Mesendoderm (in vitro differentiated cells): Measurements from ENCODE around the gene NR2F6.
"Not testable (repeated sequence)": the region's sequence is repeated elsewhere in the genome, so short reads cannot be mapped to it uniquely, and the experiment has no call there.

Experiments used
- DNase-seq: peaks from one replicate; pipeline ENCODE4 v3.0.0; 2013
- H2AK5ac ChIP-seq: 2 replicates; pipeline ENCODE4 v1.6.1; 2013; ENCODE audit warnings: low read length, inconsistent platforms
- H2BK120ac ChIP-seq: 2 replicates; pipeline ENCODE4 v1.6.1; 2013; ENCODE audit warnings: low read depth, mild to moderate bottlenecking, low read length, moderate library complexity, mixed read lengths
- H2BK15ac ChIP-seq: replicated peaks from 2 replicates; pipeline ENCODE4 v1.6.1; 2013; ENCODE audit warnings: low read depth, mild to moderate bottlenecking, moderate library complexity
- H2BK5ac ChIP-seq: 2 replicates; pipeline ENCODE4 v1.6.1; 2013; ENCODE audit warnings: low read length, inconsistent platforms
- H3K18ac ChIP-seq: 2 replicates; pipeline ENCODE4 v1.6.1; 2013; ENCODE audit warnings: mild to moderate bottlenecking, low read length, mixed read lengths
- H3K23ac ChIP-seq: one replicate; pipeline ENCODE4 v1.6.1; 2013; ENCODE audit warnings: low read length
- H3K27ac ChIP-seq: 2 replicates; pipeline ENCODE4 v1.5.1; 2013; ENCODE audit warnings: low read depth, mild to moderate bottlenecking, inconsistent platforms, low read length, moderate library complexity
- H3K27me3 ChIP-seq: 2 replicates; pipeline ENCODE4 v1.6.1; 2013; ENCODE audit warnings: low read length, control low read depth, mild to moderate bottlenecking, inconsistent platforms; ENCODE audit not compliant: insufficient read depth, poor library complexity
- H3K36me3 ChIP-seq: 2 replicates; pipeline ENCODE4 v1.6.1; 2013; ENCODE audit warnings: low read length, inconsistent platforms; ENCODE audit not compliant: control insufficient read depth, insufficient read depth
- H3K4ac ChIP-seq: one replicate; pipeline ENCODE4 v1.6.1; 2013; ENCODE audit warnings: low read depth, mild to moderate bottlenecking, low read length, moderate library complexity
- H3K4me1 ChIP-seq: 2 replicates; pipeline ENCODE4 v1.6.1; 2013; ENCODE audit warnings: low read depth, low read length, inconsistent platforms; ENCODE audit not compliant: control insufficient read depth
- H3K4me2 ChIP-seq: 2 replicates; pipeline ENCODE4 v1.6.1; 2013; ENCODE audit warnings: low read length
- H3K4me3 ChIP-seq: 2 replicates; pipeline ENCODE4 v1.5.1; 2013; ENCODE audit warnings: mild to moderate bottlenecking, low read length
- H3K56ac ChIP-seq: one replicate; pipeline ENCODE4 v1.6.1; 2013; ENCODE audit warnings: low read length
- H3K79me1 ChIP-seq: 2 replicates; pipeline ENCODE4 v1.6.1; 2013; ENCODE audit warnings: low read length, inconsistent platforms
- H3K79me2 ChIP-seq: 2 replicates; pipeline ENCODE4 v1.6.1; 2013; ENCODE audit warnings: mild to moderate bottlenecking, low read length; ENCODE audit not compliant: control insufficient read depth, insufficient read depth
- H3K9ac ChIP-seq: 2 replicates; pipeline ENCODE4 v1.6.1; 2013; ENCODE audit warnings: low read length, inconsistent platforms
- H4K5ac ChIP-seq: one replicate; pipeline ENCODE4 v1.6.1; 2013; ENCODE audit warnings: low read length
- H4K8ac ChIP-seq: one replicate; pipeline ENCODE4 v1.6.1; 2013; ENCODE audit warnings: low read depth, mild to moderate bottlenecking, control low read depth, low read length, moderate library complexity
- WGBS: extraction: QIAGEN DNeasy Blood & Tissue Kit; methylation state at CpG from one replicate; pipeline ENCODE4 v1.1.7; 2013; ENCODE audit warnings: low lambda C conversion rate, missing lambda C conversion rate; ENCODE audit not compliant: insufficient coverage; ENCODE audit errors: extremely low coverage; 5-methylcytosine and 5-hydroxymethylcytosine counted together

Gene NR2F6

DNA sequence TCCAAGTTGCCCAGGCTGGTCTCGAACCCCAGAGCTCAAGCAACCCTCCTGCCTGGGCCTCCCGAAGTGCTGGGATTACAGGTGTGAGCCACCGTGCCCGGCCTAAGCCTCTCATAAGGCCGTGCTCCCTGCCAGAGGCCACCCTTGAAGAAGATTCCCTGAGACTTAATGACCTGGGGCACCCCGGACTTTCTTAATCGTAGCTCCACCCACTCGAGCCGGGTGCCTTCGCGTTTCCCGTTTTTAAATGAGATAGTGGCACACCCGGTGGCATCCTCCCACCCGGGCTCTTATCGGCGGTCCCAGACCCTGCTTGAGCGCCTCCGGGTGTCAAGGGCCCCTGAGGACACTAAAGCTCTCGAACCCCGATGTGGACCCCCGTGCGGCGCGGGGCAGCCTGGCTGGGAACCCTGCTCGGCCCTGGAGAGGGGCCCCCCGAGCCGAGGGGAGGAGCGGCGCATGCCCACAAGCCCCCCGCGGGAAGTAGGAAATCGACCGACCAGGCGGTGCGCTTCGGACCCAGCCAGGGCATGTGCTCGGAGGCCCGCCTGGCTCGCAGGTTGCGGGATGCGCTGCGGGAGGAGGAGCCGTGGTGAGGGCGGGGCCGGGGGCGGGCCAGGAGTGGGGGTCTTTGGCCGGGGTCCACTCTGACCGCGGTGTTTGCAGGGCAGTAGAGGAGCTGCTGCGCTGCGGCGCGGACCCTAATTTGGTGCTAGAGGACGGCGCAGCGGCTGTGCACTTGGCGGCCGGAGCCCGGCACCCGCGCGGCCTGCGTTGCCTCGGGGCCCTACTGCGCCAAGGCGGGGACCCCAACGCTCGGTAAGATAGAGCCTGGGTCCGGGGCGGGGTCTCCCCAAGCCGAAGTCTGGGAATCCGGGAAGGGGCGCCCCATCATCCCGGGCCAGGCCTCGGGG is 35.9 kb upstream of the NR2F6 start, which contains the start of gene ANKLE1:
ANKLE1 (plus strand) TSS at position 511 of the 914 bp plus-strand sequence; CDS start at position 531, 20 bp downstream.
- Histone ChIP-seq H3K9ac (peak within 1 kb of the TSS; percentile 66), H3K79me1 (no peaks in the 10 kb centered on the region), H2BK15ac (no peak within 1 kb of the TSS), H3K4me1 (no peaks in the 10 kb centered on the region), H3K4me3 (peak within 1 kb of the TSS; percentile 25), H2BK120ac (no peak within 1 kb of the TSS), H4K5ac (no peak within 1 kb of the TSS), H3K27me3 (no peaks in the 10 kb centered on the region), H3K56ac (peak within 1 kb of the TSS; percentile 83), H3K79me2 (no peaks in the 10 kb centered on the region), H2BK5ac (no peak within 1 kb of the TSS), H4K8ac (no peak within 1 kb of the TSS), H2AK5ac (no peak within 1 kb of the TSS), H3K36me3 (peaks cover 6% of the 10 kb centered on the region), H3K4me2 (peak within 1 kb of the TSS; percentile 16), H3K23ac (peak within 1 kb of the TSS; percentile 0), H3K27ac (no peak within 1 kb of the TSS), H3K18ac (no peak within 1 kb of the TSS), H3K4ac (no peak within 1 kb of the TSS)
- WGBS = no CpG with 5 or more reads among the region's 75 CpGs
- DNase-seq = no peak

DNA sequence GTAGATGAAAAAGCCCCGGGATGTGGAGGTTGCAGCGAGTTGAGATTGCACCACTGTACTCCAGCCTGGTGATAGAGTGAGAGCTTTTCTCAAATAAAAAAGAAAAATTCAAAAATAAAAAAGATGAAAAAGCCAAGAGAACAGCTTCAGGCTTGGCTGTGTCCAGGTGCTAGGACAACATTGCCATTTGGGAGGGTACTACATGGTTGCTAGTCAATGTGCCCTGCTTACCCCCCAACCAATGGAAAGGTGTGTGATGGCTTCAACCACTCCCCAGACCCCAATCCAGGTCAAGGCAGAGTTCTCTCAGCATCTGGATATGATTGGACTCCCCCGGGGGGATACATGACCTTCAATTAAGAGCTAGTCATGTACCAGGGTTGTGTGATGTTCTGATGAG is 33.7 kb upstream of the NR2F6 start:
- Histone ChIP-seq H3K27ac (no peak overlapping the region), H2BK5ac (no peak overlapping the region), H3K4me2 (no peak overlapping the region), H2BK15ac (no peak overlapping the region), H4K8ac (no peak overlapping the region), H3K79me2 (no peaks in the 10 kb centered on the region), H2AK5ac (no peak overlapping the region), H3K79me1 (no peaks in the 10 kb centered on the region), H3K4ac (no peak overlapping the region), H3K23ac (no peak overlapping the region), H2BK120ac (no peak overlapping the region), H3K36me3 (peaks cover 10% of the 10 kb centered on the region), H3K9ac (no peak overlapping the region), H3K18ac (no peak overlapping the region), H4K5ac (no peak overlapping the region), H3K27me3 (no peaks in the 10 kb centered on the region), H3K4me1 (no peaks in the 10 kb centered on the region), H3K4me3 (no peak overlapping the region), H3K56ac (no peak overlapping the region)
- WGBS = no CpG with 5 or more reads among the region's 3 CpGs
- no peak for DNase-seq

DNA sequence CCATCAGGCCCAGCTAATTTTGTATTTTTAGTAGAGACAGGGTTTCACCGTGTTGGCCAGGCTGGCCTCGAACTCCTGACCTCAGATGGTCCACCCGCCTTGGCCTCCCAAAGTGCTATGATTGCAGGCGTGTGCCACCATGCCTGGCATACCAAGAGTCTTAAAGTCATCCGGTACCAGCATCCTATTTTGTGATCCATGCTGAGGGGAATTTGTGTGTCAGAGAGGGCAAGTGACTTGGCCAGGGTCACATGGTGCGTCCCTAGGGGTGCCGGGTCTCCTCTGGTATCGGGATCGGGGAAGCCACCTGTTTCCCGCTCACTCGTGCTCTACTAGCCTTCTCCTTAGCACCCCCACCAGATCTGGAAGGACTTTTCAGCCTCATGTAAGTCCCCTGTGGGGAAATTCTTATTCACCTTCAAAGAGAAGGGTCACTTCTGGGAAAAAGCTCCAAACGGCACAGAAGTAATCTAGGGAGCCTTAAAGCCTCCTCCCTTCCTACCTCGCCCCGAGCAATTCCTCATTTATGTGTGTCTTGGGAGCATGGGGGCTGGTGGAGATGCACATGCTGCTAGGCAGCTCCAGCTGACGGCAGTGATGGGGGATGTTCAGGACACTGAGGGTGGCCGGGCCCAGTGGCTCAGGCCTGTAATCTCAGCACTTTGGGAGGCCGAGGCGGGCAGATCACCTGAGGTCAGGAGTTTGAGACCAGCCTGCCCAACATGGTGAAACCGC is 29.9 kb upstream of the NR2F6 start:
- WGBS = no CpG with 5 or more reads among the region's 19 CpGs
- H3K56ac ChIP-seq = no peak overlapping the region
- H3K4me3 ChIP-seq = no peak overlapping the region
- H2BK120ac ChIP-seq = no peak overlapping the region
- H3K9ac ChIP-seq = no peak overlapping the region
- no peaks in the 10 kb centered on the region for H3K79me2 ChIP-seq
- H3K18ac ChIP-seq = no peak overlapping the region
- H3K4me2 ChIP-seq = no peak overlapping the region
- no peak overlapping the region for H3K23ac ChIP-seq
- no peaks in the 10 kb centered on the region for H3K4me1 ChIP-seq
- no peak overlapping the region for H3K27ac ChIP-seq
- no peaks in the 10 kb centered on the region for H3K79me1 ChIP-seq
- H4K5ac ChIP-seq = no peak overlapping the region
- no peak overlapping the region for H2BK15ac ChIP-seq
- no peak overlapping the region for H2BK5ac ChIP-seq
- H3K27me3 ChIP-seq = no peaks in the 10 kb centered on the region
- no peak overlapping the region for H2AK5ac ChIP-seq
- no peak overlapping the region for H4K8ac ChIP-seq
- DNase-seq = no peak
- no peak overlapping the region for H3K4ac ChIP-seq
- peaks cover 18% of the 10 kb centered on the region for H3K36me3 ChIP-seq

DNA sequence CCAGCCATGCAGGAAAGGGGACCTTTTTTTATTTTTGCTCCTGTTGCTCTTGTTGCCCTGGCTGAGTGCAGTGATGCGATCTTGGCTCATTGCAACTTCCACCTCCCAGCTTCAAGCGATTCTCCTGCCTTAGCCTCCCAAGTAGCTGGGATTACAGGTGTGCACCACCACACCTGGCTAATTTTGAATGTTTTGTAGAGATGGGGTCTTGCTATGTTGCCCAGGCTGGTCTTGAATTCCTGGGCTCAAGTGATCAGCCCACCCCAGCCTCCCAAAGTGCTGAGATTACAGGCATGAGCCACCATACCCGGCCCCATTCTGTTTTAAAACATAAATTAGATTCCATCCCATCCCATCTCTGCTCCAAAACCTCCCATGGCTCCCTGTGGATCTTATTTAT is 29.2 kb upstream of the NR2F6 start:
- H2AK5ac ChIP-seq, H3K18ac ChIP-seq, DNase-seq, H4K5ac ChIP-seq, H2BK120ac ChIP-seq, H3K23ac ChIP-seq, H2BK5ac ChIP-seq, H4K8ac ChIP-seq, H3K9ac ChIP-seq, H3K4me1 ChIP-seq, H3K79me1 ChIP-seq, H2BK15ac ChIP-seq, H3K27ac ChIP-seq, H3K79me2 ChIP-seq, H3K4ac ChIP-seq, H3K56ac ChIP-seq, H3K27me3 ChIP-seq, H3K4me2 ChIP-seq, H3K4me3 ChIP-seq: not testable (repeated sequence)
- H3K36me3 ChIP-seq = peaks cover 18% of the 10 kb centered on the region
- no CpG with 5 or more reads among the region's 3 CpGs for WGBS

DNA sequence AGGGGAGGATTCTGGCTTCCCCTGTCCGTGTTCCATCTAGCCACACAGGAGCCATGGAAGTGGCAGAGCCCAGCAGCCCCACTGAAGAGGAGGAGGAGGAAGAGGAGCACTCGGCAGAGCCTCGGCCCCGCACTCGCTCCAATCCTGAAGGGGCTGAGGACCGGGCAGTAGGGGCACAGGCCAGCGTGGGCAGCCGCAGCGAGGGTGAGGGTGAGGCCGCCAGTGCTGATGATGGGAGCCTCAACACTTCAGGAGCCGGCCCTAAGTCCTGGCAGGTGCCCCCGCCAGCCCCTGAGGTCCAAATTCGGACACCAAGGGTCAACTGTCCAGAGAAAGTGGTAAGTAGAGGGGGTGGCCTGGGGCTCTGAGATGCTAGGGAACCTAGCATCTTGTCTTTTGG is 23.0 kb upstream of the NR2F6 start:
- no peak for DNase-seq
- Histone ChIP-seq H3K27me3 (no peaks in the 10 kb centered on the region), H3K56ac (no peak overlapping the region), H3K36me3 (peaks cover 8% of the 10 kb centered on the region), H2AK5ac (no peak overlapping the region), H4K5ac (no peak overlapping the region), H2BK15ac (no peak overlapping the region), H4K8ac (no peak overlapping the region), H3K4me1 (peaks cover 2% of the 10 kb centered on the region), H3K4ac (no peak overlapping the region), H3K4me2 (no peak overlapping the region), H2BK120ac (no peak overlapping the region), H3K79me2 (peaks cover 3% of the 10 kb centered on the region), H3K9ac (no peak overlapping the region), H3K4me3 (no peak overlapping the region), H3K79me1 (no peaks in the 10 kb centered on the region), H2BK5ac (no peak overlapping the region), H3K23ac (no peak overlapping the region), H3K27ac (no peak overlapping the region), H3K18ac (no peak overlapping the region)
- WGBS = no CpG with 5 or more reads among the region's 13 CpGs
